ENCODE data around the gene LRRC51.
A peak's percentile ranks its signal among the peaks of the same experiment; 100 is the strongest.

LRRC51 gene, protein sequence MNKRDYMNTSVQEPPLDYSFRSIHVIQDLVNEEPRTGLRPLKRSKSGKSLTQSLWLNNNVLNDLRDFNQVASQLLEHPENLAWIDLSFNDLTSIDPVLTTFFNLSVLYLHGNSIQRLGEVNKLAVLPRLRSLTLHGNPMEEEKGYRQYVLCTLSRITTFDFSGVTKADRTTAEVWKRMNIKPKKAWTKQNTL
- 0.54 to 1.4 (median 0.84) reads per million in 18 experiments for total RNA-seq

- peak; percentile 100 for DNase-seq
These were observed at the start of gene LRRC51, which contains the start of gene NUMA1 for GRCh38 chr11:72080326-72081183. Gene LRRC51, plus strand, starts transcription at chr11:72080850. Its CDS starts 8,234 bp downstream, at chr11:72089084. Gene NUMA1, minus strand, starts transcription at chr11:72080542. Its CDS starts 44,599 bp downstream, at chr11:72035943.

GRCh38 chr11:72036687-72037086 lies 44.0 kb upstream of the LRRC51 start:
- no peak for DNase-seq

GRCh38 chr11:72037554-72038311 lies 42.9 kb upstream of the LRRC51 start:
- DNase-seq, result no peak

- DNase-seq, result no peak
These were observed 42.2 kb upstream of the LRRC51 start for GRCh38 chr11:72038491-72038890.

- DNase-seq, result no peak
These were observed 41.4 kb upstream of the LRRC51 start for GRCh38 chr11:72039031-72039855.

GRCh38 chr11:72039856-72040401 lies 40.7 kb upstream of the LRRC51 start:
- no peak for DNase-seq

- peak; percentile 71 to 75 for DNase-seq
These were observed 39.9 kb upstream of the LRRC51 start for GRCh38 chr11:72040491-72041363.

- DNase-seq, result peak in 1 of 2 donors; percentile 6
These were observed 39.1 kb upstream of the LRRC51 start for GRCh38 chr11:72041364-72042063.

- DNase-seq, result no peak
These were observed 38.4 kb upstream of the LRRC51 start for GRCh38 chr11:72042064-72042745.

GRCh38 chr11:72045849-72046248 lies 34.8 kb upstream of the LRRC51 start:
- DNase-seq, result no peak

DNA sequence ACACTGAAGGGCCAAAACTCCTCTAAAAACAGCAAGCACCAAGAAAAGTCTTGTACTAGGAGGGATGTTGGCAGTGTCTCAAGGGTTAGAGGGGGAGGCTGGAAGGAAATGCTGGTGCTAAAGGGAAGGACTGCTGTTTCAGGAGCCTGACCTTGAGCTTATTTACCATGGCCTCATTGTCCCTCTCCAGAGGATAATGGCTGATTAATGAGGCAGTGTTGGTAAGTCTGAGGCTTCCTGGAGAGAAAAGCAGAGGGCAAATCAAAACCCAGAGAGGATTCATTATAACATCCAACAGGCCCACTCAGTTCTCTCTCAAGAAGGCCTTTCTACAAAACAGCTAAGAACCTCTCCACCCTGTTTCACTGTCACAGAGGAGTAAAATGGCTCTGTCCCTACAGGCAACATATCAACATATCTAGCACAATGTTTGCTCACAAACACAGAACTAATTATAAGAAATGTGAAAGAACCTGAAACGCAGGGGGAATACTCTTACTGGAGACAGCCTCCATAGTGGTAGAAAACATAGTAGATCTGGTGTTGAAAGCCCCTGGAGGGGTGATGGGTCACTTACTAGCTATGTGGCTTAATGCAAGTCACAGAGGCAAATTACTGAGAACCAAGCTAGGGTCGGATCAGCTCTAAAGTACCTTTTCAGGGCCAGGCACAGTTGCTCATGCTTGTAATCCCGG lies 31.7 kb upstream of the LRRC51 start:
- DNase-seq, result no peak

- no peak for DNase-seq
These were observed 22.1 kb upstream of the LRRC51 start for GRCh38 chr11:72058416-72059034.

GRCh38 chr11:72061739-72062396 lies 18.8 kb upstream of the LRRC51 start:
- DNase-seq, result no peak

DNA sequence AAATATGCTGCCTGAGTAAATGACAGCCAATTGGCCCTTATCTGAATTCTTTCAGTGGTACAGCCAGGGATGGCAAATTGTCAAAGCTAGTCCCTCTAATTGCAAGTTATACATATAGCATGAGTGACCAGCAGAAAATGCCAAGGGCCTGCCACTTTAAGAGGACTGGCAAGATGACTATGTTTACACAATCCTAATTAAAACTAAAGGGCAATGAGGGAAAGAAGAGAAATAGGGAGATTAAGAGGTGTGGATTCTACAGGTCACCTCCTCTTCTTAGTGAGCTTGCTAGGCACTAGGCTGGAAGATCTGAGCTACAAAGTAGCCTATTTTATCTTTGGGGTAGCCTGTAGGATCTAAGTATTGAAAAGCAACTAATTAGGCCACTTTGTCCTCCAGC lies 13.8 kb upstream of the LRRC51 start:
- no peak for DNase-seq

DNA sequence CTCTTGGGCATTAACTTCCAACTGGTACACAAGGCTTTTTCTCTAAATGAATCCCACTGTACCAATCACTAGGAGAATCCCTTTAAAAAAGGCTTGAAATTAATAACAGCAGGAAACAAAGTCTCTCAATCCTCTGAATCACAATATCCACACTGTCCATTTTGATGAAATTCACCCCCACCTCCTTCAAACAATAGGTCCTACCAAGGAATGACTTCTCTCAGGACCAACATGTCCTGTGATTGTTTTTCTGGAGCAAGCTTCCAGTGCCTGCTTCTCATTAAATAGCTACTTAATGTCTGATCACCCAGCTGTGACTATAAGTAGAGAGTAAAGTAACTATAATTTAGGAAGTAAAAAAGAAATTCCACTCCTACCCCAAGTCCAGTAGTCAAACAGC lies 13.4 kb upstream of the LRRC51 start:
- no peak for DNase-seq

DNA sequence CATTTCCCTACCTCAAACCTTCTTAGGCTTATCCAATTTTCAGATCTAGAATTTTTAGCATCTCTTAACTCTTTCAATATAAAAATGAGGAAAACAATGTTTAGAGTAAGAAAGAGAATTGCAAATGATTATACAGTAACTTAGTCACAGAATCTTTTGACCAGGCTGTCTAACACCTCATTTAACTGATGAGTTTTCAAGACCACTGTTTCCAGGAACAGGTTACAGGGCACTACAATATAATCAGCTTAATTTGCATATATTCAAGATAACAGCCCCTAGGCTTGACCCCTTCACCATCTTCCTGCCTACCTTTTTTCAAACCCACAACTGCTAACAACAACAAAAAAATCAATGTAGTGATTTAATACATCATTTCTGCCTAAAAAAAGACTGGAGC lies 13.0 kb upstream of the LRRC51 start:
- DNase-seq, result no peak

DNA sequence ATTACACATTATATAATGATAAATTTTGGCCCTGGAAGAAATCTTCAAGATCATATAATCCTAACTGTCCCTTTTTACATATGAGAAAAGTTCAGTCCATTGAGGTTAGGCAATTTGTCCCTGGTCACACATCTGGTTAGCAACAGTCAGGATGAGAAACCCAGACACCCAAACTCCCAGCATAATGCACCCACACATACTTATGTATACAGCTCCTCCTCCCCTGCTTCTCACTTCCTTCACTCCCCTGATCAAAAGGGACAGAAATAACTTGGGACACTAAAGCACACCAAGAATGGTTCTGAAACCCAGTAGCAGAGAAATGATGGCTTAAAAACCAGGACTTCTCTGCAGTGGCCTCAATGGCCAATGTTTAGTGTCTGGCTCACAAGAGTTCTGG lies 11.4 kb upstream of the LRRC51 start:
- peak; percentile 53 to 71 for DNase-seq

- peak; percentile 93 to 98 for DNase-seq
These were observed 10.8 kb upstream of the LRRC51 start for GRCh38 chr11:72069787-72070251.
